Vagina (tissue), 2 donors: ENCODE data around the gene LRMDA. TPM values are rescaled to one million over a fixed set of nuclear protein-coding genes. Genes with fewer than 3 reads are reported as not detected.
A peak's percentile ranks its signal among the peaks of the same experiment; 100 is the strongest.

Experiments used
- DNase-seq, 2 donors: peaks; one replicate each; pipeline ENCODE4 v3.0.0-alpha.2; 2017; ENCODE audit errors: extremely low spot score in 2 of 2
- H3K27ac ChIP-seq: fragments of 200-600 bp; sonication (generic); one replicate; pipeline ENCODE4 v1.5.1; 2019
- H3K27me3 ChIP-seq: fragments of 200-600 bp; sonication (generic); one replicate; pipeline ENCODE4 v1.5.1; 2019
- H3K36me3 ChIP-seq, 2 donors: fragments of 200-600 bp; sonication (generic); one replicate each; pipeline ENCODE4 v1.5.1; 2017 to 2019
- H3K4me1 ChIP-seq: fragments of 200-600 bp; sonication (generic); one replicate; pipeline ENCODE4 v1.5.1; 2019
- H3K4me3 ChIP-seq, 2 donors: fragments of 200-600 bp; sonication (generic); 1 replicate in 1 of 2; 2 replicates in 1 of 2; pipeline ENCODE4 v1.5.1; 2016 to 2019
- H3K9me3 ChIP-seq: fragments of 200-600 bp; sonication (generic); one replicate; pipeline ENCODE4 v1.5.1; 2019
- CTCF ChIP-seq, 3 experiments: fragments of 450-650 bp in 2 of 3; fragments of 200-600 bp in 1 of 3; sonication (generic) in 1 of 3; IDR thresholded peaks; one replicate each; pipeline ENCODE4 v1.5.1; 2017 to 2019; ENCODE audit warnings: antibody characterized with exemption in 3 of 3, mild to moderate bottlenecking in 2 of 3, moderate library complexity in 2 of 3
- POLR2A ChIP-seq, 2 donors: fragments of 450-650 bp; IDR thresholded peaks; one replicate each; pipeline ENCODE4 v1.6.1; 2017; ENCODE audit warnings: antibody characterized with exemption in 2 of 2, mild to moderate bottlenecking in 2 of 2, moderate library complexity in 2 of 2
- POLR2AphosphoS5 ChIP-seq, 2 donors: sonication (generic); formaldehyde crosslinking; IDR thresholded peaks; one replicate each; pipeline ENCODE4 v1.9.0; 2017; ENCODE audit warnings: antibody characterized with exemption in 2 of 2, mild to moderate bottlenecking in 2 of 2, low read depth in 1 of 2; ENCODE audit not compliant: insufficient read depth in 1 of 2
- intact Hi-C: fragments of 100-400 bp; cut with DNase I; formaldehyde crosslinking; loops from one replicate; pipeline ENCODE4 v1.15.1; 2023
- total RNA-seq: library from RNA; depleted of rRNA; stranded (reverse); fragments of >200 nt; gene quantifications from one replicate; pipeline ENCODE4 v1.2.3, GENCODE V29; 2016

Gene LRMDA
- total RNA-seq, 1 donor from 2014 or later, result 22.6 TPM

- DNase-seq, result no peak
- Histone ChIP-seq H3K9me3 (no peaks in the 10 kb centered on the region), H3K4me3 (no peak overlapping the region), H3K36me3 (no peaks in the 10 kb centered on the region), H3K27ac (peak overlapping the region; percentile 67), H3K27me3 (no peaks in the 10 kb centered on the region), H3K4me1 (peaks cover 61% of the 10 kb centered on the region)
- TF ChIP-seq POLR2AphosphoS5 (IDR thresholded peaks at IDR 0.05; ENCODE audit: insufficient read depth in 1 of 2, low read depth in 1 of 2) (no peak), CTCF (IDR thresholded peaks at IDR 0.05) (no peak), POLR2A (IDR thresholded peaks at IDR 0.05) (no peak)
- intact Hi-C loops, result loop anchor here (10.0 kb wide), 1 partner anchor 441 kb away; no protein-coding TSS in a partner anchor
Measured at GRCh38 chr10:76553263-76554032, 1122.0 kb downstream of the LRMDA start.

- intact Hi-C loops, result loop anchor here (10.0 kb wide), 1 partner anchor 441 kb away; no protein-coding TSS in a partner anchor
- Histone ChIP-seq H3K4me3 (no peak overlapping the region), H3K27me3 (no peaks in the 10 kb centered on the region), H3K4me1 (peaks cover 64% of the 10 kb centered on the region), H3K36me3 (no peaks in the 10 kb centered on the region), H3K9me3 (no peaks in the 10 kb centered on the region), H3K27ac (peak overlapping the region; percentile 67)
- DNase-seq, result no peak
- no peak for TF ChIP-seq POLR2AphosphoS5 (IDR thresholded peaks at IDR 0.05; ENCODE audit: insufficient read depth in 1 of 2, low read depth in 1 of 2)
- no peak for TF ChIP-seq CTCF (IDR thresholded peaks at IDR 0.05)
- no peak for TF ChIP-seq POLR2A (IDR thresholded peaks at IDR 0.05)
Measured at GRCh38 chr10:76554033-76554408, 1122.6 kb downstream of the LRMDA start.

GRCh38 chr10:76554478-76554877, 1123.1 kb downstream of the LRMDA start:
- Histone ChIP-seq H3K27me3 (no peaks in the 10 kb centered on the region), H3K27ac (peak overlapping the region; percentile 67), H3K4me1 (peaks cover 68% of the 10 kb centered on the region), H3K36me3 (no peaks in the 10 kb centered on the region), H3K4me3 (no peak overlapping the region), H3K9me3 (no peaks in the 10 kb centered on the region)
- TF ChIP-seq POLR2A (IDR thresholded peaks at IDR 0.05) (no peak), CTCF (IDR thresholded peaks at IDR 0.05) (no peak), POLR2AphosphoS5 (IDR thresholded peaks at IDR 0.05; ENCODE audit: insufficient read depth in 1 of 2, low read depth in 1 of 2) (no peak)
- intact Hi-C loops, result loop anchor here (10.0 kb wide), 1 partner anchor 440 kb away; no protein-coding TSS in a partner anchor
- no peak for DNase-seq

GRCh38 chr10:76555067-76555670, 1123.7 kb downstream of the LRMDA start:
- peaks cover 67% of the 10 kb centered on the region for H3K4me1 ChIP-seq
- H3K4me3 ChIP-seq, result no peak overlapping the region
- intact Hi-C loops, result loop anchor here (10.0 kb wide), 1 partner anchor 440 kb away; no protein-coding TSS in a partner anchor
- H3K9me3 ChIP-seq, result no peaks in the 10 kb centered on the region
- TF ChIP-seq POLR2A (IDR thresholded peaks at IDR 0.05) (no peak), POLR2AphosphoS5 (IDR thresholded peaks at IDR 0.05; ENCODE audit: insufficient read depth in 1 of 2, low read depth in 1 of 2) (no peak), CTCF (IDR thresholded peaks at IDR 0.05) (no peak)
- no peak for DNase-seq
- no peaks in the 10 kb centered on the region for H3K36me3 ChIP-seq
- peak overlapping the region; percentile 67 for H3K27ac ChIP-seq
- H3K27me3 ChIP-seq, result no peaks in the 10 kb centered on the region
